Muscle of leg (tissue), 11 donors: ENCODE results near the gene ADAMTS20. TPM values are rescaled to one million over a fixed set of nuclear protein-coding genes. Genes with fewer than 3 reads are reported as not detected.
"Not testable (repeated sequence)": the region's sequence is repeated elsewhere in the genome, so short reads cannot be mapped to it uniquely, and the experiment has no call there.

Experiments
- DNase-seq: peaks from one replicate; pipeline ENCODE4 v3.0.0; 2013
- H3K27ac ChIP-seq: one replicate; pipeline ENCODE4 v1.5.1; 2013; ENCODE audit warnings: mild to moderate bottlenecking, low read length, control low read depth
- H3K27me3 ChIP-seq: one replicate; pipeline ENCODE4 v1.6.1; 2013; ENCODE audit warnings: low read length; ENCODE audit not compliant: control insufficient read depth, insufficient read depth
- H3K36me3 ChIP-seq: one replicate; pipeline ENCODE4 v1.6.1; 2013; ENCODE audit warnings: low read length; ENCODE audit not compliant: control insufficient read depth, insufficient read depth
- H3K4me1 ChIP-seq: one replicate; pipeline ENCODE4 v1.6.1; 2013; ENCODE audit warnings: low read length; ENCODE audit not compliant: control insufficient read depth, insufficient read depth
- H3K4me3 ChIP-seq: one replicate; pipeline ENCODE4 v1.5.1; 2013; ENCODE audit warnings: low read length, control low read depth
- H3K9me3 ChIP-seq: replicated peaks from 2 replicates; pipeline ENCODE4 v1.6.1; 2013; ENCODE audit warnings: low read depth, low read length; ENCODE audit not compliant: control insufficient read depth
- WGBS: methylation state at CpG from one replicate; pipeline ENCODE4 v1.1.5; 2013; ENCODE audit warnings: missing lambda C conversion rate; ENCODE audit not compliant: insufficient coverage; 5-methylcytosine and 5-hydroxymethylcytosine counted together
- polyA plus RNA-seq, 8 donors: library from polyadenylated mRNA; unstranded; fragments of 120-200 nt; gene quantifications; one replicate each; pipeline versions ENCODE4 v1.2.1 to v1.2.3, GENCODE V29; 2013; ENCODE audit warnings: inconsistent platforms in 1 of 8, low replicate concordance in 1 of 8; ENCODE audit not compliant: insufficient read length in 8 of 8, insufficient read depth in 1 of 8
- total RNA-seq: library from RNA; stranded (reverse); fragments of 120-200 nt; gene quantifications from one replicate; pipeline ENCODE4 v1.2.4, GENCODE V29; 2013

Gene ADAMTS20
- total and polyA plus RNA-seq, 9 donors, result 0.04 to 0.20 (median 0.09) TPM; not detected in 1

- no peaks in the 10 kb centered on the region for H3K27me3 ChIP-seq
- 67% methylated on average over 1 of the region's 3 CpGs for WGBS
- H3K4me3 ChIP-seq, result no peak overlapping the region
- H3K4me1 ChIP-seq, result no peaks in the 10 kb centered on the region
- no peak for DNase-seq
- H3K9me3 ChIP-seq, result no peaks in the 10 kb centered on the region
- H3K27ac ChIP-seq, result no peak overlapping the region
- no peaks in the 10 kb centered on the region for H3K36me3 ChIP-seq
These were observed 25.4 kb upstream of the ADAMTS20 start for GRCh38 chr12:43577381-43577780.

- no peak overlapping the region for H3K4me3 ChIP-seq
- no peaks in the 10 kb centered on the region for H3K9me3 ChIP-seq
- no peaks in the 10 kb centered on the region for H3K36me3 ChIP-seq
- H3K4me1 ChIP-seq, result no peaks in the 10 kb centered on the region
- no peak for DNase-seq
- H3K27me3 ChIP-seq, result no peaks in the 10 kb centered on the region
- no peak overlapping the region for H3K27ac ChIP-seq
- WGBS, result 100% methylated on average over 1 of the region's 2 CpGs
These were observed 24.2 kb upstream of the ADAMTS20 start for GRCh38 chr12:43576162-43576561.

DNA sequence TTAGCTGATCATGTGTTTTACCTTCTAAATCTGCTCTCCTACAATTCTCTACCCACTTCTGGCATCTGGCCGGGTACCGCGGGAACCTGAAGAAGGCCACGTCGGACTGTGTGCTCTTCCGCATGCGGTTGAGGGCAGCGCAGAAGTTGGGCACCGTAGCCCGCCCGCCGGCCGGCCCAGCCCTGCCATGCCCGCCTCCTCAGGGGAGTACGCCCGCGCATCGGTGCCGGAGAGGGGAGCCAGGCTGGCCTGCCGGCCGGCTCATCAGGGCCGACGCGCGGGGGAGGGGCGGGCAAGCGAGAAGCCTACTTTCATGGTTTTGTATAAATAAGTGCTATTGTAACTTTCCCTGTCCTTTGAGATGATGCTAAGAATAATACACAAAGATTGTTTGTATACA, 19.9 kb upstream of the ADAMTS20 start:
- no peak overlapping the region for H3K4me3 ChIP-seq
- no peaks in the 10 kb centered on the region for H3K4me1 ChIP-seq
- WGBS, result 60% methylated on average over 14 of the region's 27 CpGs
- no peaks in the 10 kb centered on the region for H3K36me3 ChIP-seq
- no peak overlapping the region for H3K27ac ChIP-seq
- no peaks in the 10 kb centered on the region for H3K27me3 ChIP-seq
- no peaks in the 10 kb centered on the region for H3K9me3 ChIP-seq
- no peak for DNase-seq

DNA sequence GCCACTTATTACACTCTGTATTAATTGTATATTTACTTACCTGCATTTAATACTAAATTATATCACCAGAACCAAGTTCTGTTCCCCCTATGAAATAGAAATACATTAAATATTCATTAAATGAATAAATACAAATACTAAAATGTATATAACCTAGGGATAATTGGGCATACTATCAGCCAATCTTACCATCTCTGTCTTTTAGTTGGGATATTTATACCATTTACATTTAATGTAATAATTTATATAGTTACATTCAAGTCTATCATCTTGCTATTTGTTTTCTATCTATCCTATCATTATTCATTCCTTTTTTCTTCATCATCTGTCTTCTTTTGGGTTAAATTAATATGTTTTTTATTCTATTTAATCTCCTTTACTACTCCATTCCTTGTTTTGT, 4.1 kb upstream of the ADAMTS20 start:
- H3K4me3 ChIP-seq, result no peak overlapping the region
- peaks cover 17% of the 10 kb centered on the region for H3K27me3 ChIP-seq
- DNase-seq, result no peak
- H3K27ac ChIP-seq, result no peak overlapping the region
- peaks cover 15% of the 10 kb centered on the region for H3K4me1 ChIP-seq
- no peaks in the 10 kb centered on the region for H3K9me3 ChIP-seq
- no peaks in the 10 kb centered on the region for H3K36me3 ChIP-seq

DNA sequence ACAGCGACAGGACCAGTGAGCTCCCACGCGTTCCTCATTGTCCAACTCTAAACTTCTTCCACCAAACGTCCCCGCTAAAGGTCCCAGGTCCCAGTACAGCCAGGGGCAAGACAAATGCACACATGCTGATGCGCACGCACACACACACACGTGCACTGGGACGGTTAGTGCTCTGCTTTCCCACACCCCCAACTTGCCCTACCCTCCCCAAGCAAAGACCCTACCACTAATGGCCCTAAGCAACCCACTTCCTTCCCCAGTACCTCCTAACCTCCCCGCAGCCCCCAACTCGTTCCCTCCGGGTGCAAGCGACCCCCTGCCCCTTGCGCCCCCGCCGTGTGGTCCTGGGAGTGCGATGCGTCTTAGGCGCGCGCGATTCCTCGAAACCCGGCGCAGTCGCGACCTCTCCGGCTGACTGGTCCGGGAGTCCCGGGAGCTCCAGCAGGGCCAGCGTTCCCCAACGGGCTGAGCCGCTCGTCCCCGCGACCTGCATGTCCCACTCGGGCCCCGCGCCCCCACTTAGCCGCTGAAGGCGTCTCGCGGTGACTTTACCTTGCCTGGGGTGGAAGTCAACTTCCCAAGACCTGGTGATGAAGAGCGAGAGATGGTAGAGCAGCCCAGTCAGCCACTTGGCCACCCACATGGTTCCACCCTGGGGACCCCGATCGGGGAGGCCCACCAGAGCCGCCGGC, 578 bp downstream of the ADAMTS20 start:
- Histone ChIP-seq H3K9me3 (no peaks in the 10 kb centered on the region), H3K27me3 (peaks cover 25% of the 10 kb centered on the region), H3K36me3 (no peaks in the 10 kb centered on the region), H3K4me1 (peaks cover 15% of the 10 kb centered on the region), H3K27ac (no peak overlapping the region), H3K4me3 (peak overlapping the region; percentile 44)
- DNase-seq, result peak; percentile 0
- 0% methylated on average over 48 of the region's 48 CpGs for WGBS

DNA sequence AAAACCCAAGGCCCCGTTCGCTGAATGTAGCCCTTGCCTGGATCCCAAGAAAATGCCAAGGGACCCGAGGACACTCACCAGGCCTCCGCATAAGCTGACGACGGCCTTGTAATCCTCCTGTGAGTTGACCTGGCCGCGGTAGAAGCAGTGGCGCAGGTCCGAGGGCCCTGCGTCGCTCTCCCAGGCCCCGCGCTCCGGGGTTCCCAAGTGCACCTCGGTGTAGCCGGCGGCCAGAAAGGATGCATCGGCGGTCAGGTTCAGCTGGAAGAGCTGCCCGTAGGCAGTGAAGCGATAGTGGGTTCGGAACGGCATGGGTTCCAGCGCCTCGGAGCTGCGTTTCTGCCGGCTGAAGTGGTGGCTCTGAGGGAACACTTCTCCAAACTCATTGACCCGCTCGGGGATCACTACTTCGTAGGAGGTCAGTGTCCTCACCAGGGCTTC, 1.2 kb downstream of the ADAMTS20 start:
- no peak for DNase-seq

DNA sequence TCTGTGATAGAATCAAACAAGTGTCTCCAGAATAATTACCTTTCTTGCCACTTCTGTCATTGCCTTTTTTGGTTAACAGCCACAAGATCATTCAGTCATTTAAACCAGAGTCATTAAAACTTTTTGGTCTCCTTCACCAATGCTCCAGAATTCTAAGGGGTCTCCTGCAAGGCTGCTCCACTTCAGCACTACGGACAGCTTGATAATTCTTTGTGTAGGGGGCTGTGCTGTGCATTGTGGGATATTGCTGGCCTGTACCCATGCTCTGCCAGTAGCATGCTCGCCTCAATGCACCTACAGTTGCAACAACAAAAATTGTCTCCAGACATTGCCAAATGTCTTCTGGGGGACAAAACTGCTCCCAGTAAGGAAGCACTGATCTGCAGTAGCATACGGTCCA, 7.3 kb downstream of the ADAMTS20 start:
- 100% methylated on average over 1 of the region's 3 CpGs for WGBS
- no peak overlapping the region for H3K4me3 ChIP-seq
- no peaks in the 10 kb centered on the region for H3K9me3 ChIP-seq
- no peaks in the 10 kb centered on the region for H3K36me3 ChIP-seq
- H3K4me1 ChIP-seq, result no peaks in the 10 kb centered on the region
- H3K27ac ChIP-seq, result no peak overlapping the region
- H3K27me3 ChIP-seq, result no peaks in the 10 kb centered on the region
- no peak for DNase-seq

More for the DNA sequence above, 1.2 kb downstream of the ADAMTS20 start:
- peaks cover 15% of the 10 kb centered on the region for H3K4me1 ChIP-seq
- no peak overlapping the region for H3K27ac ChIP-seq
- no peaks in the 10 kb centered on the region for H3K9me3 ChIP-seq
- WGBS, result 8% methylated on average over 31 of the region's 31 CpGs
- no peak overlapping the region for H3K4me3 ChIP-seq
- no peaks in the 10 kb centered on the region for H3K36me3 ChIP-seq
- H3K27me3 ChIP-seq, result peaks cover 25% of the 10 kb centered on the region

GRCh38 chr12:43540470-43540869, 11.5 kb downstream of the ADAMTS20 start:
- DNase-seq, result peak; percentile 43
- Histone ChIP-seq H3K27ac (no peak overlapping the region), H3K36me3 (no peaks in the 10 kb centered on the region), H3K4me1 (no peaks in the 10 kb centered on the region), H3K4me3 (no peak overlapping the region), H3K27me3 (no peaks in the 10 kb centered on the region), H3K9me3 (no peaks in the 10 kb centered on the region)

DNA sequence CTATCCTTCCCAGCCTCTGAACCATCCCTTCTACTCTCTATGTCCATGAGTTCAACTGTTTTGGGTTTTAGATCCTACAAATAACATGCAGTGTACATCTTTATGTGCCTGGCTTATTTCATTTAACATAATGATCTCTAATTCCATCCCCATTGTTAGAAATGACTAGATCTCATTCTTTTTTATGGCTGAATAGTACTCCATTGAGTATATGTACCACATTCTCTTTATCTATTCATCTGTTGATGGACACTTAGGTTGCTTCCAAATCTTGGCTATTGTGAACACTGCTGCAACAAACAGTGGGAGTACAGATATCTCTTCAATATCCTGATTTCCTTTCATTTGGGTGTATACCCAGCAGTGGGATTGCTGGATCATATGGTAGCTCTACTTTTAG, 14.3 kb downstream of the ADAMTS20 start:
- H3K36me3 ChIP-seq, H3K4me3 ChIP-seq, DNase-seq: not testable (repeated sequence)

GRCh38 chr12:43516045-43516444, 36.0 kb downstream of the ADAMTS20 start:
- no peaks in the 10 kb centered on the region for H3K36me3 ChIP-seq
- no peak overlapping the region for H3K4me3 ChIP-seq
- H3K27me3 ChIP-seq, result no peaks in the 10 kb centered on the region
- no peaks in the 10 kb centered on the region for H3K9me3 ChIP-seq
- H3K27ac ChIP-seq, result no peak overlapping the region
- WGBS, result 61% methylated on average over 2 of the region's 3 CpGs
- no peaks in the 10 kb centered on the region for H3K4me1 ChIP-seq
- no peak for DNase-seq

More for the DNA sequence above, 14.3 kb downstream of the ADAMTS20 start:
- not testable (repeated sequence) for H3K4me1 ChIP-seq, H3K9me3 ChIP-seq, H3K27me3 ChIP-seq, H3K27ac ChIP-seq

DNA sequence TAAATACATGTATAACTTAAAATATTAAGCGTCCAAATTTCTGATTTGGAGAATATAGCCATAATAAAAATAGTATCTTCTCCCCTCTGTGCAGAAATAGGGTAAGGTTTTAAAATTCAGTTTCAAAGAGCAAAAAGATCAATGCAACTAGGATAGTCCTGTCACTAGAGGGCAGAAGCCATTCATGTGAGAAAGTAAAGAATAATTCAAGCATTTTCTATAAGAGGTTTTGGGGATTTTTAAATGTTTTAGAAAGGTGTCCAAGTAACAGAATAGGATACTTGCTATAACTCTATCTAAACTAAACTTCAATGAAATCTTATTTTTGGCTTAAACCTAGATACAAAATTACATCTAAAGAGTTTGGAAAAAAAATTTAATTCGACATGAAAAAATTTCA, 50.3 kb downstream of the ADAMTS20 start:
- H3K27ac ChIP-seq, result no peak overlapping the region
- H3K9me3 ChIP-seq, result no peaks in the 10 kb centered on the region
- no peaks in the 10 kb centered on the region for H3K36me3 ChIP-seq
- H3K27me3 ChIP-seq, result no peaks in the 10 kb centered on the region
- WGBS, result no CpG with 5 or more reads among the region's 2 CpGs
- DNase-seq, result peak; percentile 9
- no peaks in the 10 kb centered on the region for H3K4me1 ChIP-seq
- H3K4me3 ChIP-seq, result no peak overlapping the region
